Suprapubic skin (tissue), 4 donors: Measurements from ENCODE around the gene PLAU.

ENCODE experiments used
- CTCF ChIP-seq, 2 donors: fragments of 200-600 bp in 1 of 2; fragments of 450-650 bp in 1 of 2; sonication (generic) in 1 of 2; IDR thresholded peaks; one replicate each; pipeline ENCODE4 v1.5.1; 2016 to 2019; ENCODE audit warnings: antibody characterized with exemption in 2 of 2, mild to moderate bottlenecking in 1 of 2, moderate library complexity in 1 of 2
- POLR2A ChIP-seq, 2 donors: fragments of 450-650 bp; IDR thresholded peaks; one replicate each; pipeline ENCODE4 v1.6.1; 2017; ENCODE audit warnings: antibody characterized with exemption in 2 of 2, mild to moderate bottlenecking in 2 of 2, moderate library complexity in 2 of 2
- POLR2AphosphoS5 ChIP-seq, 3 donors: sonication (generic); formaldehyde crosslinking; IDR thresholded peaks; one replicate each; pipeline ENCODE4 v1.6.1; 2017; ENCODE audit warnings: antibody characterized with exemption in 3 of 3

GRCh38 chr10:73901261-73901660 is 9.7 kb upstream of the PLAU start:
- TF ChIP-seq CTCF (IDR thresholded peaks at IDR 0.05) (no peak), POLR2A (IDR thresholded peaks at IDR 0.05) (no peak), POLR2AphosphoS5 (IDR thresholded peaks at IDR 0.05) (no peak)
